ENCODE results near the gene CAGE1. TPM values are rescaled to one million over a fixed set of nuclear protein-coding genes. Genes with fewer than 3 reads are reported as not detected.

The CAGE1 gene
- total RNA-seq, 6 experiments from 2014 or later: 0.22 TPM; not detected in 5

GRCh38 chr6:7417684-7418083 is 28.1 kb upstream of the CAGE1 start:
- no peak for DNase-seq
- no peak for TF ChIP-seq CTCF (IDR thresholded peaks at IDR 0.05)
- H3K9me3 Mint-ChIP-seq: no peaks in the 10 kb centered on the region
- peaks cover 32% of the 10 kb centered on the region; the same call in 1 of the 2 replicates for H3K36me3 Mint-ChIP-seq (ENCODE audit: low read depth)
- no peaks in the 10 kb centered on the region for H3K27me3 Mint-ChIP-seq (ENCODE audit: insufficient read depth)
- H3K27ac Mint-ChIP-seq: peak overlapping the region; percentile 40
- peaks cover 36% of the 10 kb centered on the region for H3K4me1 Mint-ChIP-seq (ENCODE audit: low read depth)
- no peak overlapping the region for H3K4me3 Mint-ChIP-seq

DNA sequence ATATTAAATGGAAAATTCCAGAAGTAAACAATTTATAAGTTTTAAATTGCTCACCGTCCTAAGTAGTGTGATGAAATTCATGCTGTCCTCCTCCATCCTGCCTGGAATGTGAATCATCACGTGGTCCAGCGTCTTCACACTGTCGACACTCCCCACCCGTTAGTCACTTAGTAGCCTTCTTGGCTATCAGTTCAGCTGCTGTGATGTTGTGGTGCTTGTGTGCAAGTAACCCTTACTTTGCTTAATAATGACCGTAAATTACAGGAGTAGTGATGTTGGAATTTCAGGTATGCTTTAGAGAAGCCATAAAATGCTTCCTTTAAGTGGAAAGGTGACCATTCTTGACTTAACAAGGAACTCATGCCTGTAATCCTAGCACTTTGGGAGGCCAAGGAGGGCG is 25.3 kb upstream of the CAGE1 start:
- peaks cover 36% of the 10 kb centered on the region for H3K4me1 Mint-ChIP-seq (ENCODE audit: low read depth)
- H3K9me3 Mint-ChIP-seq: no peaks in the 10 kb centered on the region
- no peak for TF ChIP-seq CTCF (IDR thresholded peaks at IDR 0.05)
- peak; percentile 81 for DNase-seq
- H3K36me3 Mint-ChIP-seq (ENCODE audit: low read depth): peaks cover 42% of the 10 kb centered on the region; the same call in 1 of the 2 replicates
- H3K27ac Mint-ChIP-seq: peak overlapping the region; percentile 55
- H3K4me3 Mint-ChIP-seq: no peak overlapping the region
- no peaks in the 10 kb centered on the region; the same call in 1 of the 2 replicates for H3K27me3 Mint-ChIP-seq (ENCODE audit: insufficient read depth)

DNA sequence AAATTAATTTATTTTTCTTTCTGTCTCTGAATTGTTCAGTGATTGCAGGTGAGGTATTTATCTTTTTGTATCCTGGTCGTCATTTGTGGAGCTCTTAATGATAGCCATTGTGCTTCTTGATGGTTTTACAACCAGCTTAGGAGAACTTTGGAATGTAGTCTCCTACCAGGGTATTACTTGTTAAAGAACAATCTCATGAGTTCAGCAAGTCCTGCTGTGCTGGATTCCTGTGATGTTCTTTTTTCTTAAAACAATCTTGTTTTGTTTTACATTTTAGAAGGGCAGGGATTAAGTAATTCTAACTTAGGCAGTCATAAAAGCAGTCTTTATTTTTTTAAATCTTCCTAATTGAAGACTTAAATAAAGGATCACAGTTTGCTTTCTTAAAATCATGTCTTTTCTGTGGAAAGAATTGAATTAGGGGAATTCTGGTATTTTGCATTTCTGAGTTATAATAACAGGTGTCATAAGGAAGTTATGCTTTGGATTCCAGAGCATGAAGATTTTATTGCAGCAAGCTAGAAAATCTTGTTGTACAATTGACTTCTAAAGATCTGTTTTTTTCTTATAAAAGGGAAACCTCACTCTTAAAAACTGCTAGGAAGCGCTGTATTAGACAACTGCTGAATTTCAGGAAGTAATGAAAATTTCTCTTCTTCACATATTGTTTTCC is 23.7 kb upstream of the CAGE1 start:
- no peak for DNase-seq
- H3K4me1 Mint-ChIP-seq (ENCODE audit: low read depth): peaks cover 24% of the 10 kb centered on the region
- H3K27ac Mint-ChIP-seq: no peak overlapping the region
- H3K4me3 Mint-ChIP-seq: no peak overlapping the region
- H3K27me3 Mint-ChIP-seq (ENCODE audit: insufficient read depth): no peaks in the 10 kb centered on the region; the same call in 1 of the 2 replicates
- no peak for TF ChIP-seq CTCF (IDR thresholded peaks at IDR 0.05)
- H3K36me3 Mint-ChIP-seq (ENCODE audit: low read depth): peaks cover 38% of the 10 kb centered on the region; the same call in 1 of the 2 replicates
- H3K9me3 Mint-ChIP-seq: no peaks in the 10 kb centered on the region

GRCh38 chr6:7411328-7411727 is 21.8 kb upstream of the CAGE1 start:
- H3K27me3 Mint-ChIP-seq (ENCODE audit: insufficient read depth): no peaks in the 10 kb centered on the region; the same call in 1 of the 2 replicates
- no peak overlapping the region for H3K27ac Mint-ChIP-seq
- peaks cover 18% of the 10 kb centered on the region for H3K4me1 Mint-ChIP-seq (ENCODE audit: low read depth)
- no peaks in the 10 kb centered on the region for H3K9me3 Mint-ChIP-seq
- DNase-seq: no peak
- H3K4me3 Mint-ChIP-seq: no peak overlapping the region
- peaks cover 28% of the 10 kb centered on the region; the same call in 1 of the 2 replicates for H3K36me3 Mint-ChIP-seq (ENCODE audit: low read depth)
- TF ChIP-seq CTCF (IDR thresholded peaks at IDR 0.05): no peak

DNA sequence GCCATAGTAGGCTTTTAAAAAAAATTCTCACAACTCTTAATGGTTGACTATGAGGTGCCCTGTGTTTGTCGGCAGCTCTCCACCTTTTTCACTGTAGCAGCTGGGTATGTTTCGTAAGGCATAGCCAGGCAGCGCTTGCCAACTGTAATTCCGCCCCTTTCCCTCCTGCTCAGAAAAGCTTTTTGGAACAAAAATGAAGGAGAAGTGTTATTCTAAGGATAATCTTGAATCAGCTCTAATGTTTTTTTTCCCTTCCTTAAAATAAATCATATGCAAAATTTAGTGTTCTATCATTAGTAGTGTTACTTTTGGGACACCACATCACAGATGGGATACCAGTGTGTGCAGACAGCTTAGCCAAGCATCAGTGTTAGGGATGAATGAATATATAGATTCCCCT is 21.3 kb upstream of the CAGE1 start:
- peaks cover 18% of the 10 kb centered on the region for H3K4me1 Mint-ChIP-seq (ENCODE audit: low read depth)
- H3K36me3 Mint-ChIP-seq (ENCODE audit: low read depth): peaks cover 28% of the 10 kb centered on the region; the same call in 1 of the 2 replicates
- H3K9me3 Mint-ChIP-seq: no peaks in the 10 kb centered on the region
- no peak overlapping the region for H3K27ac Mint-ChIP-seq
- no peak overlapping the region for H3K4me3 Mint-ChIP-seq
- H3K27me3 Mint-ChIP-seq (ENCODE audit: insufficient read depth): no peaks in the 10 kb centered on the region; the same call in 1 of the 2 replicates
- TF ChIP-seq CTCF (IDR thresholded peaks at IDR 0.05): no peak
- DNase-seq: no peak

All from HFFc6 (cell line).